ENCODE results near the gene CDH11.

- TF ChIP-seq CTCF (conservative IDR thresholded peaks at IDR 0.05; ENCODE audit: low read depth in 2 of 2) (no peak), CREB1 (CRISPR knock-in tag; IDR thresholded peaks at IDR 0.05; ENCODE audit: low read depth) (no peak), POLR2AphosphoS5 (IDR thresholded peaks at IDR 0.05; ENCODE audit: low read depth) (no peak), EZH2 (IDR thresholded peaks at IDR 0.05; ENCODE audit: low read depth, unreplicated experiment) (no peak), REST (IDR thresholded peaks at IDR 0.05; ENCODE audit: unreplicated experiment) (no peak), ZNF331 (CRISPR knock-in tag; IDR thresholded peaks at IDR 0.05; ENCODE audit: low read depth) (no peak), JUNB (IDR thresholded peaks at IDR 0.05; ENCODE audit: unreplicated experiment) (no peak), EZH2phosphoT487 (IDR thresholded peaks at IDR 0.05; ENCODE audit: unreplicated experiment) (no peak), ZNF114 (CRISPR knock-in tag; IDR thresholded peaks at IDR 0.05) (no peak), NANOG (IDR thresholded peaks at IDR 0.05; ENCODE audit: borderline replicate concordance) (no peak)
These were observed 97.1 kb downstream of the CDH11 start for GRCh38 chr16:65024767-65025178.
